ENCODE results near the gene MYH10.
A peak's percentile ranks its signal among the peaks of the same experiment; 100 is the strongest.
"Not testable (repeated sequence)": the region's sequence is repeated elsewhere in the genome, so short reads cannot be mapped to it uniquely, and the experiment has no call there.

MYH10 gene

GRCh38 chr17:8576559-8577294 is 53.8 kb downstream of the MYH10 start:
- in situ Hi-C loops (cut with HindIII; ENCODE audit: low pct_ligation_motif_present, low pct_unique_long_range_greater_than_20kb, low sequenced_read_pairs), result no loop called here
- no peak for DNase-seq

- DNase-seq, result peak; percentile 7
- in situ Hi-C loops (cut with HindIII; ENCODE audit: low pct_ligation_motif_present, low pct_unique_long_range_greater_than_20kb, low sequenced_read_pairs), result no loop called here
Observed at GRCh38 chr17:8574687-8575086, 55.8 kb downstream of the MYH10 start.

- in situ Hi-C loops (cut with HindIII; ENCODE audit: low pct_ligation_motif_present, low pct_unique_long_range_greater_than_20kb, low sequenced_read_pairs), result no loop called here
- no peak for DNase-seq
Observed at GRCh38 chr17:8572764-8573163, 57.8 kb downstream of the MYH10 start.

GRCh38 chr17:8563981-8564602 is 66.4 kb downstream of the MYH10 start:
- no peak for DNase-seq
- in situ Hi-C loops (cut with HindIII; ENCODE audit: low pct_ligation_motif_present, low pct_unique_long_range_greater_than_20kb, low sequenced_read_pairs), result no loop called here

- DNase-seq, result no peak
- in situ Hi-C loops (cut with HindIII; ENCODE audit: low pct_ligation_motif_present, low pct_unique_long_range_greater_than_20kb, low sequenced_read_pairs), result no loop called here
Observed at GRCh38 chr17:8563024-8563776, 67.3 kb downstream of the MYH10 start.

- in situ Hi-C loops (cut with HindIII; ENCODE audit: low pct_ligation_motif_present, low pct_unique_long_range_greater_than_20kb, low sequenced_read_pairs), result no loop called here
- DNase-seq, result no peak
Observed at GRCh38 chr17:8558144-8558543, 72.4 kb downstream of the MYH10 start.

GRCh38 chr17:8557176-8557806 is 73.2 kb downstream of the MYH10 start:
- in situ Hi-C loops (cut with HindIII; ENCODE audit: low pct_ligation_motif_present, low pct_unique_long_range_greater_than_20kb, low sequenced_read_pairs), result no loop called here
- no peak for DNase-seq

- in situ Hi-C loops (cut with HindIII; ENCODE audit: low pct_ligation_motif_present, low pct_unique_long_range_greater_than_20kb, low sequenced_read_pairs), result no loop called here
- DNase-seq, result no peak
Observed at GRCh38 chr17:8556074-8556473, 74.5 kb downstream of the MYH10 start.

GRCh38 chr17:8555062-8555461 is 75.5 kb downstream of the MYH10 start:
- DNase-seq, result no peak
- in situ Hi-C loops (cut with HindIII; ENCODE audit: low pct_ligation_motif_present, low pct_unique_long_range_greater_than_20kb, low sequenced_read_pairs), result no loop called here

GRCh38 chr17:8552577-8553320 is 77.8 kb downstream of the MYH10 start:
- in situ Hi-C loops (cut with HindIII; ENCODE audit: low pct_ligation_motif_present, low pct_unique_long_range_greater_than_20kb, low sequenced_read_pairs), result no loop called here
- DNase-seq, result no peak

GRCh38 chr17:8542599-8543502 is 87.7 kb downstream of the MYH10 start:
- in situ Hi-C loops (cut with HindIII; ENCODE audit: low pct_ligation_motif_present, low pct_unique_long_range_greater_than_20kb, low sequenced_read_pairs), result no loop called here

GRCh38 chr17:8539976-8540375 is 90.5 kb downstream of the MYH10 start:
- DNase-seq; in situ Hi-C loops (cut with HindIII; ENCODE audit: low pct_ligation_motif_present, low pct_unique_long_range_greater_than_20kb, low sequenced_read_pairs): not testable (repeated sequence)

More at GRCh38 chr17:8542599-8543502, 87.7 kb downstream of the MYH10 start:
- no peak for DNase-seq

- no peak for DNase-seq
- in situ Hi-C loops (cut with HindIII; ENCODE audit: low pct_ligation_motif_present, low pct_unique_long_range_greater_than_20kb, low sequenced_read_pairs), result no loop called here
Observed at GRCh38 chr17:8537734-8538133, 92.8 kb downstream of the MYH10 start.

GRCh38 chr17:8534498-8535188 is 95.9 kb downstream of the MYH10 start:
- in situ Hi-C loops (cut with HindIII; ENCODE audit: low pct_ligation_motif_present, low pct_unique_long_range_greater_than_20kb, low sequenced_read_pairs), result no loop called here
- DNase-seq, result no peak

- in situ Hi-C loops (cut with HindIII; ENCODE audit: low pct_ligation_motif_present, low pct_unique_long_range_greater_than_20kb, low sequenced_read_pairs), result no loop called here
Observed at GRCh38 chr17:8532021-8532420, 98.5 kb downstream of the MYH10 start.

GRCh38 chr17:8522577-8522976 is 107.9 kb downstream of the MYH10 start:
- in situ Hi-C loops (cut with HindIII; ENCODE audit: low pct_ligation_motif_present, low pct_unique_long_range_greater_than_20kb, low sequenced_read_pairs), result no loop called here
- no peak for DNase-seq

More at GRCh38 chr17:8532021-8532420, 98.5 kb downstream of the MYH10 start:
- no peak for DNase-seq

GRCh38 chr17:8520981-8521380 is 109.5 kb downstream of the MYH10 start:
- in situ Hi-C loops (cut with HindIII; ENCODE audit: low pct_ligation_motif_present, low pct_unique_long_range_greater_than_20kb, low sequenced_read_pairs), result no loop called here
- DNase-seq, result no peak
